Muscle of arm (tissue), 12 donors: ENCODE results near the gene PGM3. TPM values are rescaled to one million over a fixed set of nuclear protein-coding genes. Genes with fewer than 3 reads are reported as not detected.

Source experiments
- DNase-seq: peaks from one replicate; pipeline ENCODE4 v3.0.0-alpha.2; 2013
- polyA plus RNA-seq, 12 donors: library from polyadenylated mRNA; unstranded; fragments of 120-200 nt; gene quantifications; one replicate each; pipeline ENCODE4 v1.2.1, GENCODE V29; 2013; ENCODE audit not compliant: insufficient read length in 12 of 12

Gene PGM3
- polyA plus RNA-seq, 12 donors, result 24.1 to 77.4 (median 42.2) TPM; not detected in 1

- no peak for DNase-seq
Measured at GRCh38 chr6:83188501-83188900, 4.6 kb downstream of the PGM3 start.

GRCh38 chr6:83185096-83185495 lies 8.0 kb downstream of the PGM3 start:
- no peak for DNase-seq

- DNase-seq, result no peak
Measured at GRCh38 chr6:83183082-83183828, 9.8 kb downstream of the PGM3 start.

GRCh38 chr6:83182114-83182513 lies 11.0 kb downstream of the PGM3 start:
- no peak for DNase-seq

GRCh38 chr6:83180426-83180950 lies 12.6 kb downstream of the PGM3 start:
- no peak for DNase-seq

GRCh38 chr6:83176246-83176645 lies 16.8 kb downstream of the PGM3 start:
- no peak for DNase-seq

- no peak for DNase-seq
Measured at GRCh38 chr6:83169511-83169910, 23.6 kb downstream of the PGM3 start.

- peak; percentile 25 for DNase-seq
Measured at GRCh38 chr6:83169106-83169505, 24.0 kb downstream of the PGM3 start.

- no peak for DNase-seq
Measured at GRCh38 chr6:83168556-83168955, 24.5 kb downstream of the PGM3 start.

GRCh38 chr6:83167726-83168278 lies 25.3 kb downstream of the PGM3 start:
- DNase-seq, result no peak

- DNase-seq, result no peak
Measured at GRCh38 chr6:83160167-83160566, 32.9 kb downstream of the PGM3 start.

GRCh38 chr6:83155794-83156193 lies 37.3 kb downstream of the PGM3 start:
- DNase-seq, result no peak

- DNase-seq, result no peak
Measured at GRCh38 chr6:83153883-83154521, 39.1 kb downstream of the PGM3 start.

GRCh38 chr6:83152913-83153312 lies 40.2 kb downstream of the PGM3 start:
- no peak for DNase-seq

GRCh38 chr6:83151114-83151513 lies 42.0 kb downstream of the PGM3 start:
- no peak for DNase-seq

- DNase-seq, result no peak
Measured at GRCh38 chr6:83138758-83139157, 54.3 kb downstream of the PGM3 start.

- DNase-seq, result no peak
Measured at GRCh38 chr6:83138118-83138722, 54.8 kb downstream of the PGM3 start.

- DNase-seq, result no peak
Measured at GRCh38 chr6:83132121-83132520, 60.9 kb downstream of the PGM3 start.

GRCh38 chr6:83127976-83128375 lies 65.1 kb downstream of the PGM3 start:
- no peak for DNase-seq

GRCh38 chr6:83127258-83127657 lies 65.8 kb downstream of the PGM3 start:
- DNase-seq, result no peak

GRCh38 chr6:83126807-83127206 lies 66.3 kb downstream of the PGM3 start:
- DNase-seq, result no peak

- DNase-seq, result no peak
Measured at GRCh38 chr6:83126223-83126622, 66.8 kb downstream of the PGM3 start.

GRCh38 chr6:83125425-83125824 lies 67.6 kb downstream of the PGM3 start:
- DNase-seq, result no peak
